ENCODE measurements around the gene MRPL52. TPM values are rescaled to one million over a fixed set of nuclear protein-coding genes. Genes with fewer than 3 reads are reported as not detected.
A peak's percentile ranks its signal among the peaks of the same experiment; 100 is the strongest.
"Not testable (repeated sequence)": the region's sequence is repeated elsewhere in the genome, so short reads cannot be mapped to it uniquely, and the experiment has no call there.

Gene MRPL52
- total and polyA plus RNA-seq, 2 experiments from 2014 or later: 44.3 to 230 TPM

- WGBS, 2 experiments (ENCODE audit: low coverage in 1 of 2, low lambda C conversion rate in 2 of 2, missing lambda C conversion rate in 2 of 2): 49 to 57% methylated on average over 8 of the region's 8 CpGs
- Histone ChIP-seq H3F3A (ENCODE audit: insufficient read depth) (peaks cover 20% of the 10 kb centered on the region), H3K27ac (peak overlapping the region; percentile 89), H3K4me3 (no peak overlapping the region), H3K4me2 (ENCODE audit: unreplicated experiment) (peak overlapping the region; percentile 55), H3K27me3 (replicated peaks; ENCODE audit: insufficient read depth) (no peaks in the 10 kb centered on the region), H3K79me2 (ENCODE audit: insufficient read depth) (peaks cover 4% of the 10 kb centered on the region), H3K36me3 (ENCODE audit: low read depth) (no peaks in the 10 kb centered on the region), H3K9me2 (ENCODE audit: insufficient read depth) (no peaks in the 10 kb centered on the region), H3K4me1 (ENCODE audit: insufficient read depth) (peaks cover 24% of the 10 kb centered on the region), H2AFZ (peak overlapping the region; percentile 61), H3K9ac (peak overlapping the region; percentile 75), H3K9me3 (ENCODE audit: low read depth) (no peaks in the 10 kb centered on the region), H4K20me1 (ENCODE audit: insufficient read depth) (no peaks in the 10 kb centered on the region)
- TF ChIP-seq EZH2phosphoT487 (IDR thresholded peaks at IDR 0.05; ENCODE audit: insufficient read depth, low read depth): no peak
- TF ChIP-seq EZH2 (IDR thresholded peaks at IDR 0.05; ENCODE audit: insufficient read depth, poor library complexity, severe bottlenecking): no peak
- peak; percentile 97 for DNase-seq
- in situ Hi-C loops (cut with MboI): no loop called here
Measured at GRCh38 chr14:22824711-22825359, 4.9 kb upstream of the MRPL52 start.

- DNase-seq; H3K9me2 ChIP-seq (ENCODE audit: insufficient read depth); H3F3A ChIP-seq (ENCODE audit: insufficient read depth); H3K36me3 ChIP-seq (ENCODE audit: low read depth); H4K20me1 ChIP-seq (ENCODE audit: insufficient read depth); H3K9me3 ChIP-seq (ENCODE audit: low read depth); in situ Hi-C loops (cut with MboI); H3K27me3 ChIP-seq (replicated peaks; ENCODE audit: insufficient read depth): not testable (repeated sequence)
- WGBS, 2 experiments (ENCODE audit: low coverage in 1 of 2, low lambda C conversion rate in 2 of 2, missing lambda C conversion rate in 2 of 2): 83 to 86% methylated on average over 12 of the region's 12 CpGs
- Histone ChIP-seq H3K27ac (peak overlapping the region; percentile 51), H3K4me3 (peak overlapping the region; percentile 89), H2AFZ (peak overlapping the region; percentile 97), H3K4me2 (ENCODE audit: unreplicated experiment) (peak overlapping the region; percentile 93), H3K4me1 (ENCODE audit: insufficient read depth) (peaks cover 16% of the 10 kb centered on the region), H3K9ac (peak overlapping the region; percentile 91), H3K79me2 (ENCODE audit: insufficient read depth) (peaks cover 36% of the 10 kb centered on the region)
Measured at GRCh38 chr14:22829076-22829660, 519 bp upstream of the MRPL52 start.

GRCh38 chr14:22830443-22831010 lies 840 bp downstream of the MRPL52 start:
- DNase-seq: peak; percentile 4
- WGBS, 2 experiments (ENCODE audit: low coverage in 1 of 2, low lambda C conversion rate in 2 of 2, missing lambda C conversion rate in 2 of 2): 14 to 16% methylated on average over 3 of the region's 3 CpGs
- Histone ChIP-seq H3K79me2 (ENCODE audit: insufficient read depth) (peaks cover 38% of the 10 kb centered on the region), H3K9ac (peak overlapping the region; percentile 91), H3K36me3 (ENCODE audit: low read depth) (no peaks in the 10 kb centered on the region), H3K4me1 (ENCODE audit: insufficient read depth) (0 out of 2 replicates have a peak, but pooled peaks cover 7% of the 10 kb centered on the region), H3F3A (ENCODE audit: insufficient read depth) (peaks cover 8% of the 10 kb centered on the region), H3K4me3 (peak overlapping the region; percentile 89), H3K27ac (peak overlapping the region; percentile 51; the same call in 1 of the 2 replicates), H3K9me2 (ENCODE audit: insufficient read depth) (no peaks in the 10 kb centered on the region), H4K20me1 (ENCODE audit: insufficient read depth) (no peaks in the 10 kb centered on the region), H3K27me3 (replicated peaks; ENCODE audit: insufficient read depth) (no peaks in the 10 kb centered on the region), H2AFZ (peak overlapping the region; percentile 97), H3K9me3 (ENCODE audit: low read depth) (no peaks in the 10 kb centered on the region), H3K4me2 (ENCODE audit: unreplicated experiment) (peak overlapping the region; percentile 93)
- TF ChIP-seq EZH2 (IDR thresholded peaks at IDR 0.05; ENCODE audit: insufficient read depth, poor library complexity, severe bottlenecking) (no peak), EZH2phosphoT487 (IDR thresholded peaks at IDR 0.05; ENCODE audit: insufficient read depth, low read depth) (no peak)
- in situ Hi-C loops (cut with MboI): no loop called here

GRCh38 chr14:22835505-22835904 lies 5.8 kb downstream of the MRPL52 start:
- in situ Hi-C loops (cut with MboI): no loop called here
- Histone ChIP-seq H3K4me3 (no peak overlapping the region), H3F3A (ENCODE audit: insufficient read depth) (peaks cover 34% of the 10 kb centered on the region), H3K9me3 (ENCODE audit: low read depth) (no peaks in the 10 kb centered on the region), H4K20me1 (ENCODE audit: insufficient read depth) (no peaks in the 10 kb centered on the region), H2AFZ (0 out of 2 replicates have a peak overlapping the region, but pooled peaks have one; percentile 1), H3K36me3 (ENCODE audit: low read depth) (no peaks in the 10 kb centered on the region), H3K27me3 (replicated peaks; ENCODE audit: insufficient read depth) (no peaks in the 10 kb centered on the region), H3K27ac (peak overlapping the region; percentile 94), H3K79me2 (ENCODE audit: insufficient read depth) (peaks cover 76% of the 10 kb centered on the region), H3K4me2 (ENCODE audit: unreplicated experiment) (no peak overlapping the region), H3K9me2 (ENCODE audit: insufficient read depth) (no peaks in the 10 kb centered on the region), H3K9ac (peak overlapping the region; percentile 99), H3K4me1 (ENCODE audit: insufficient read depth) (peaks cover 25% of the 10 kb centered on the region)
- no peak for DNase-seq
- WGBS, 2 experiments (ENCODE audit: low coverage in 1 of 2, low lambda C conversion rate in 2 of 2, missing lambda C conversion rate in 2 of 2): 79% methylated on average over 3 of the region's 3 CpGs
- TF ChIP-seq EZH2phosphoT487 (IDR thresholded peaks at IDR 0.05; ENCODE audit: insufficient read depth, low read depth) (no peak), EZH2 (IDR thresholded peaks at IDR 0.05; ENCODE audit: insufficient read depth, poor library complexity, severe bottlenecking) (no peak)

Measured in GM23248 (cell line).